Mesothelial cell of epicardium (in vitro differentiated cells): ENCODE measurements around the gene CTSA. TPM values are rescaled to one million over a fixed set of nuclear protein-coding genes. Genes with fewer than 3 reads are reported as not detected.

Source experiments
- DNase-seq, 2 experiments: peaks; one replicate each; pipeline ENCODE4 v3.0.0; 2021; ENCODE audit warnings: low spot score in 2 of 2; ENCODE audit not compliant: unreplicated experiment in 2 of 2
- H3K27ac Mint-ChIP-seq: 2 replicates; pipeline ENCODE4 v1.8.0; 2021; ENCODE audit warnings: mixed read lengths
- H3K27me3 Mint-ChIP-seq: 2 replicates; pipeline ENCODE4 v1.8.0; 2021; ENCODE audit warnings: low read depth, mixed read lengths
- H3K36me3 Mint-ChIP-seq: 2 replicates; pipeline ENCODE4 v1.8.0; 2021; ENCODE audit warnings: mixed read lengths
- H3K4me1 Mint-ChIP-seq: 2 replicates; pipeline ENCODE4 v1.8.0; 2021; ENCODE audit warnings: mixed read lengths
- H3K4me3 Mint-ChIP-seq: 2 replicates; pipeline ENCODE4 v1.8.0; 2021; ENCODE audit warnings: mild to moderate bottlenecking, moderate library complexity, mixed read lengths
- H3K9me3 Mint-ChIP-seq: 2 replicates; pipeline ENCODE4 v1.8.0; 2021; ENCODE audit warnings: mixed read lengths
- total RNA-seq: library from RNA; stranded (reverse); gene quantifications from 3 replicates; pipeline ENCODE4 v1.2.1, GENCODE V29; 2021
- TF ChIP-seq, protein P1 (sequence below): fragments of 200-600 bp; sonication (generic); IDR thresholded peaks from one replicate; pipeline ENCODE4 v1.5.0; 2021; ENCODE audit warnings: antibody characterized with exemption; ENCODE audit not compliant: unreplicated experiment

CTSA gene
- total RNA-seq, 1 donor from 2014 or later: 86.7 TPM

DNA sequence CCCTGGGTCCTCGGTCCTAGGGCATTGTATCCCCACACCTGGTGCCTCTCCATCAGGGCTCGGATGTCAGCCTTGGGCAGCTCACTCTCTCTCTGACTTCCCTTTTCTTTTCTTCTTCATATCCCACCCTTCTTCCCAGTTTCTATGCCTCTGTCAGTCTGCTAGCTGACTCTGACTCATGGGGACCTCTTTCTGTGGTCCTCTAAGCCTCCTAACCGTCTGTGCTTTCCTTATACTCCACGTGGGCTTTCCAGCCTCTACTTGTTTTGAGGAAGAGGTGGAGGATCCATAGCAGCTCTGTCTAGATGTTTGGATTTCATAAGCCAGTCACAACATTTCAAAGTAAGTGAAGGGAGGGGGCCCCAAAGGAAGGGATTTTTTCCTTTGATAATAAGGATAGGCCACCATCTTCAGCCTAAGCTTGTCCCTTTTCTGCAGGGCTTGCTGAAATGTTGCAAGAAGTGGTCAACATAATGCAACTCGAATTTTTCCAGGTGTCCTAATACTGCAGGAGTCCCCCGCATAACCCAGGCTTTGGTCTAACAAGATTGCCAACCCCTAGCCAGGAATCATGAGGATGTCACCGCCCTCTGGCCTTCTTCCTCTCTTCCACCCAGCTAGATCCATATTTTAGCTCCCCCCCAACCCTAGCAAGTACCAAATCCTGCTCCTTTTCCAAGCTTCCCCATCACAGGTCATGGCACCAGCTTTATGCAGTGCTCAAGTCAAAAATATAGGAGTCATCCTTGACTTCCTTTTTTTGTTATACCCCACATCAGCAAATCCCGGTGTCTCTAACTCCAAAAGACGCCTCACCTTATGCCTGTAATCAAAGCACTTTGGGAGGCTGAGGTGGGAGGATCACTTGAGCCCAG lies 29.6 kb downstream of the CTSA start:
- DNase-seq: no peak
- Mint-ChIP-seq H3K4me1 (peaks cover 19% of the 10 kb centered on the region), H3K4me3 (no peak overlapping the region), H3K27ac (peak overlapping the region; percentile 6), H3K27me3 (peaks cover 8% of the 10 kb centered on the region), H3K36me3 (no peaks in the 10 kb centered on the region), H3K9me3 (no peaks in the 10 kb centered on the region)
- TF ChIP-seq, protein P1, sequence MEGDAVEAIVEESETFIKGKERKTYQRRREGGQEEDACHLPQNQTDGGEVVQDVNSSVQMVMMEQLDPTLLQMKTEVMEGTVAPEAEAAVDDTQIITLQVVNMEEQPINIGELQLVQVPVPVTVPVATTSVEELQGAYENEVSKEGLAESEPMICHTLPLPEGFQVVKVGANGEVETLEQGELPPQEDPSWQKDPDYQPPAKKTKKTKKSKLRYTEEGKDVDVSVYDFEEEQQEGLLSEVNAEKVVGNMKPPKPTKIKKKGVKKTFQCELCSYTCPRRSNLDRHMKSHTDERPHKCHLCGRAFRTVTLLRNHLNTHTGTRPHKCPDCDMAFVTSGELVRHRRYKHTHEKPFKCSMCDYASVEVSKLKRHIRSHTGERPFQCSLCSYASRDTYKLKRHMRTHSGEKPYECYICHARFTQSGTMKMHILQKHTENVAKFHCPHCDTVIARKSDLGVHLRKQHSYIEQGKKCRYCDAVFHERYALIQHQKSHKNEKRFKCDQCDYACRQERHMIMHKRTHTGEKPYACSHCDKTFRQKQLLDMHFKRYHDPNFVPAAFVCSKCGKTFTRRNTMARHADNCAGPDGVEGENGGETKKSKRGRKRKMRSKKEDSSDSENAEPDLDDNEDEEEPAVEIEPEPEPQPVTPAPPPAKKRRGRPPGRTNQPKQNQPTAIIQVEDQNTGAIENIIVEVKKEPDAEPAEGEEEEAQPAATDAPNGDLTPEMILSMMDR: no peak

DNA sequence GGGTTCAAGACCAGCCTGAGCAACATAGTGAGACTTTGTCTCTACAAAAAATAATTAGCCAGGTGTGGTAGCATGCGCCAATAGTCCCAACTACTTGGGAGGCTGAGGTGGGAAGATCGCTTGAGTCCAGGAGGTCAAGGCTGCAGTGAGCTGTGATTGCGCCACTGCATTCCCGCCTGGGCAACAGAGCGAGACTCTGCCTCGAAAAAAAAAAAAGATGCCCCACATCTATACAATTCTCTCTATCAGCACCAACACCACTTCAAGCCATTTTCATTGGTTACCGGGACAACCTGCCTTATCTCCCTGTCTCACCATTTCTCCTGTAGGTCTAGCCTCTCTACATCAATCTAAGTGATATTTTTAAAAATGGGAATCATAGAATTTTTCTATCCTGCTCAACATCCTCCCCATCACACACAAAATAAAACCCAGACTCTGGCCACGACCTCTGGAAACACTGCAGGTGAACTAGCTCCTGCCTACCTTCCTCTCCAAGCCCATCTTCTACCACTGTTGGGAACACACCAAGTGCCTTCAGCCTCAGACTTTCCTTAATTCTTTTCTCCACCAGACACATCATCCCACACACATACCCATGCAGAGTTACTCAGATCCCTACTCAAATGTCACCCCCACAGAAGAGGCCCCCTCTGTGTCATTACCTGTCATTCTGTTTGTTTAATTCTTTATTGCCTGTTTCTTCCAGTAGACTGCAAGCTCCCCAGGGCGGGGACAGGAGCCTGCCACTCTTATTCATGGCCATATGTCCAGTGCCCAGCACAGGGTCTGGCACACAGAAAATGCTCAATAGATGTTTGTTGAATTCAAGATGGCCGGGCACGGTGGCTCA lies 30.4 kb downstream of the CTSA start:
- H3K4me3 Mint-ChIP-seq: no peak overlapping the region
- no peak overlapping the region for H3K27ac Mint-ChIP-seq
- no peak for DNase-seq
- no peaks in the 10 kb centered on the region for H3K36me3 Mint-ChIP-seq
- H3K27me3 Mint-ChIP-seq: peaks cover 8% of the 10 kb centered on the region
- H3K9me3 Mint-ChIP-seq: no peaks in the 10 kb centered on the region
- H3K4me1 Mint-ChIP-seq: peaks cover 19% of the 10 kb centered on the region
- TF ChIP-seq, protein P1: no peak

DNA sequence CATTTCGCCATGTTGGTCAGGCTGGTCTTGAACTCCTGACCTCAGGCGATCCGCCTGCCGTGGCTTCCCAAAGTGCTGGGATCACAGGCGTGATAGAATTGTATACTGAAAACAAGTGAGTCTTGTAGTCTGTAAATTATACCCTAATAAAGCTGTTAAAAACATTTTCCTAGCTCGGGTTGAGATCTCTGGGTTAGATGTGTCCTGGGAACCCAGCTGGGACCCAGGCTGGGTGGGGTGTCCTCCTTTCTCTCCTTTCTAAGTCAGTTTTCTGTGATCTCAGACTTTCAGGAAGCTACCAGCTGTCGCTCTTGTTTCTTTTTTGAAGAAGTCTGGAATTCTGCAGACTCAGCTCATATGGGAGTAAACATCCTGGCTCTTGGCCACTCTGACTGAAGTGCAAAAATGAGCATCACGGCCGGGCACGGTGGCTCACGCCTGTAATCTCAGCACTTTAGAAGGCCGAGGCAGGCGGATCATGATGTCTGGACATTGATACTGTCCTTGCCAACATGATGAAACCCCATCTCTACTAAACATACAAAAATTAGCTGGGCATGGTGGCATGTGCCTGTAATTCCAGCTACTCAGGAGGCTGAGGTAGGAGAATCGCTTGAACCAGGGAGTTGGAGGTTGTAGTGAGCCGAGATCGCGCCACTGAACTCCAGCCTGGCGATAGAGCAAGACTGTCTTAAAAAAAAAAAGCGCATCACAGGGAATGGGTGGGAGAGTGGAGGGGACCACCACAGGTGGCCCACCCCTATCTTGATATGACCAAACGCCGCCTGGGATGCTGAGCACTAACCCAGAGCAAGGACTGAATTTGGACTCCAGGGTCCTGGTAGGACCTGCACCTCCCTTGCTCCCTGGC lies 33.5 kb downstream of the CTSA start:
- H3K4me3 Mint-ChIP-seq: no peak overlapping the region
- DNase-seq: no peak

DNA sequence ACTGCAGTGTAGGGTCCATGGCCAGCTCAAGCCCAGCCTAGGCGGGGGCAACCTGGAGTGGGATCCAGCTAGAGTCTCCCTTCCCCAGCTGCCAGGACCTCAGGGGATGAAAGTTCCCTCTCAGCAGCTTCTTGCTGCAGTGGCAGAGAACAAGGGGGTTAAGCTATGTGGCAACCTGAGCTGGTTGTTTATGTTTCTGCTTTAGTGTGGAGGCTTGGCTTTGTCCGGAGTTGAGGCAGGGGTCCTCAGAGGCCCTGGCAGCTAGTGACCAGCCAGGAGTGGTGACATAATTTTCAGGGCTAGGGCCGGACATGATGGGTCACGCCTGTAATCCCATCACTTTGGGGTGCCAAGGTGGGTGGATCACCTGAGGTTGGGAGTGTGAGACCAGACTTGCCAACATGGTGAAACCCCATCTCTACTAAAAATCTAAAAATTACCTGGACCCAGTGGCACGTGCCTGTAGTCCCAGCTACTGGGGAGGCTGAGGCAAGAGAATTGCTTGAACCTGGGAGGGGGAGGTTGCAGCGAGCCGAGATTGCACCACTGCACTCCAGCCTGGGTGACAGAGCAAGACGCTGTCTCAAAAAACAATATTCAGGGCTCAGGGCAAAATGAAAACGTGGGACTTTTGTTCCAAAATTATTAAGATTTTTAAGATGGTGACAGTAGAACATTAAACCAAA lies 34.8 kb downstream of the CTSA start:
- no peak overlapping the region for H3K27ac Mint-ChIP-seq
- no peaks in the 10 kb centered on the region for H3K9me3 Mint-ChIP-seq
- H3K4me3 Mint-ChIP-seq: no peak overlapping the region
- no peak for DNase-seq
- H3K36me3 Mint-ChIP-seq: no peaks in the 10 kb centered on the region
- peaks cover 11% of the 10 kb centered on the region for H3K4me1 Mint-ChIP-seq
- TF ChIP-seq, protein P1: no peak
- H3K27me3 Mint-ChIP-seq: peaks cover 7% of the 10 kb centered on the region

More for the DNA sequence above, 33.5 kb downstream of the CTSA start:
- peaks cover 8% of the 10 kb centered on the region for H3K27me3 Mint-ChIP-seq
- no peaks in the 10 kb centered on the region for H3K36me3 Mint-ChIP-seq
- TF ChIP-seq, protein P1: no peak
- peak overlapping the region; percentile 85 for H3K27ac Mint-ChIP-seq
- peaks cover 17% of the 10 kb centered on the region for H3K4me1 Mint-ChIP-seq
- H3K9me3 Mint-ChIP-seq: no peaks in the 10 kb centered on the region

DNA sequence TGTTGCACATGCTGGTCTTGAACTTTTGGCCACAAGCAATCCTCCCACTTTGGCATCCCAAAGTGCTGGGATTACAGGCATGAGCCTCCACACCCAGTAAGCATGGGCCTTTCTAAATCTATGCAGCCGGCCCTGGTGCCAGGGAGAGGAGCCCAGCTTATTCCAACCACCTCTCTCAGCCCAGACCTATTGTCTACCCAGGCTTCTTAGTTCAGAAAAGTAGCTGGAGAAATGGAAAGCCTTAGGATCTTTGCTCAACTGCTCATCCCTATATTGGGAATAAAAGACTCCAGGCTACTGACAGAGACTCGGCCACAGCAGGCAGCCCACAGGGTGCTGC lies 35.6 kb downstream of the CTSA start:
- no peaks in the 10 kb centered on the region for H3K36me3 Mint-ChIP-seq
- H3K27ac Mint-ChIP-seq: no peak overlapping the region
- no peak overlapping the region for H3K4me3 Mint-ChIP-seq
- no peak for DNase-seq
- peaks cover 1% of the 10 kb centered on the region for H3K27me3 Mint-ChIP-seq
- TF ChIP-seq, protein P1: no peak
- no peaks in the 10 kb centered on the region for H3K9me3 Mint-ChIP-seq
- peaks cover 7% of the 10 kb centered on the region for H3K4me1 Mint-ChIP-seq
